CD4-positive, alpha-beta T cell (primary cell): ENCODE data around the gene AGTPBP1. TPM values are rescaled to one million over a fixed set of nuclear protein-coding genes. Genes with fewer than 3 reads are reported as not detected.

Experiments used
- ATAC-seq: fragments of 200-7000 bp; cut with Tn5 transposase; one replicate; pipeline ENCODE4 v1.10.0; 2022; ENCODE audit warnings: mild to moderate bottlenecking; ENCODE audit not compliant: poor library complexity
- CTCF ChIA-PET: fragments of 350-600 bp; sonication (Branson Sonifier 250); formaldehyde crosslinking; loops from one replicate; lab custom pipeline; 2021; ENCODE audit warnings: antibody characterized with exemption, inconsistent platforms; lab: Charles Lee
- POLR2A ChIA-PET: fragments of 350-600 bp; sonication (Branson Sonifier 250); formaldehyde crosslinking; loops from one replicate; lab custom pipeline; 2021; ENCODE audit warnings: antibody characterized with exemption, inconsistent platforms; lab: Charles Lee
- DNase-seq, 14 experiments: peaks; one replicate each; pipeline ENCODE4 v3.0.0-alpha.2; 2013 to 2020; ENCODE audit warnings: mixed read lengths in 2 of 14
- H3K27ac ChIP-seq, 2 donors: one replicate each; pipeline versions ENCODE4 v1.5.1 to v1.7.0; 2013; ENCODE audit warnings: low read length in 2 of 2, low read depth in 1 of 2, mild to moderate bottlenecking in 1 of 2
- H3K27me3 ChIP-seq, 2 experiments: 1 replicate in 1 of 2; 2 replicates in 1 of 2; pipeline versions ENCODE4 v1.6.1 to v1.7.0; 2013; ENCODE audit warnings: low read length in 2 of 2, control low read depth in 1 of 2, mild to moderate bottlenecking in 1 of 2, moderate library complexity in 1 of 2; ENCODE audit not compliant: insufficient read depth in 2 of 2, control insufficient read depth in 1 of 2
- H3K36me3 ChIP-seq: one replicate; pipeline ENCODE4 v1.6.1; 2013; ENCODE audit warnings: low read length, control low read depth; ENCODE audit not compliant: insufficient read depth
- H3K4me1 ChIP-seq: one replicate; pipeline ENCODE4 v1.6.1; 2013; ENCODE audit warnings: low read length, control low read depth; ENCODE audit not compliant: insufficient read depth
- H3K4me3 ChIP-seq: one replicate; pipeline ENCODE4 v1.5.1; 2013; ENCODE audit warnings: mild to moderate bottlenecking, low read length, moderate library complexity
- H3K9me3 ChIP-seq, 2 experiments: 1 replicate in 1 of 2; 2 replicates in 1 of 2; pipeline versions ENCODE4 v1.6.1 to v1.7.0; 2013; ENCODE audit warnings: low read length in 2 of 2, mild to moderate bottlenecking in 2 of 2, control low read depth in 1 of 2, moderate library complexity in 1 of 2; ENCODE audit not compliant: control insufficient read depth in 1 of 2, insufficient read depth in 1 of 2
- H3K27ac Mint-ChIP-seq: one replicate; pipeline ENCODE4 v1.8.0; 2020; ENCODE audit warnings: mixed read lengths
- H3K27me3 Mint-ChIP-seq: one replicate; pipeline ENCODE4 v1.8.0; 2021; ENCODE audit warnings: mixed read lengths
- H3K36me3 Mint-ChIP-seq: one replicate; pipeline ENCODE4 v1.8.0; 2021; ENCODE audit warnings: low read depth, mixed read lengths
- H3K4me1 Mint-ChIP-seq: one replicate; pipeline ENCODE4 v1.8.0; 2021; ENCODE audit warnings: low read depth, mixed read lengths
- H3K4me3 Mint-ChIP-seq: one replicate; pipeline ENCODE4 v1.8.0; 2020; ENCODE audit warnings: mild to moderate bottlenecking, mixed read lengths
- H3K9me3 Mint-ChIP-seq: one replicate; pipeline ENCODE4 v1.8.0; 2020; ENCODE audit warnings: mixed read lengths
- CTCF ChIP-seq: fragments of 200-600 bp; IDR thresholded peaks from one replicate; pipeline ENCODE4 v1.8.0; 2022; ENCODE audit warnings: antibody characterized with exemption, mild to moderate bottlenecking
- intact Hi-C, 2 experiments: fragments of 100-400 bp; cut with DNase I in 1 of 2; cut with micrococcal nuclease in 1 of 2; formaldehyde crosslinking; loops; one replicate each; pipeline versions ENCODE4 v1.15.1 to v1.9.0; 2023 to 2025; cut with DNase I, micrococcal nuclease
- total RNA-seq, 174 experiments: library from RNA in 2 of 174; stranded (reverse) in 2 of 174; gene quantifications; one replicate each; pipeline ENCODE4 v1.2.3 and lab custom pipeline; 2021 to 2026

Gene AGTPBP1
- total RNA-seq, 2 experiments from 2014 or later: 52.0 to 55.2 TPM

- H3K9me3 Mint-ChIP-seq: no peaks in the 10 kb centered on the region
- H3K27me3 Mint-ChIP-seq: peaks cover 59% of the 10 kb centered on the region
- H3K4me3 Mint-ChIP-seq: no peak overlapping the region
- H3K27ac Mint-ChIP-seq: no peak overlapping the region
- Histone ChIP-seq H3K4me3 (no peak overlapping the region), H3K9me3 (peaks cover 0 to 10% of the 10 kb centered on the region in 2 experiments), H3K36me3 (no peaks in the 10 kb centered on the region), H3K4me1 (peaks cover 9% of the 10 kb centered on the region), H3K27ac (no peak overlapping the region), H3K27me3 (peaks cover 10 to 28% of the 10 kb centered on the region in 2 experiments)
- H3K36me3 Mint-ChIP-seq: no peaks in the 10 kb centered on the region
- no peaks in the 10 kb centered on the region for H3K4me1 Mint-ChIP-seq
- ATAC-seq (no peak), DNase-seq (no peak)
- no peak for TF ChIP-seq CTCF
- ChIA-PET POLR2A (no interaction called here), CTCF (no interaction called here)
- intact Hi-C loops: no loop called here
Measured at GRCh38 chr9:85524531-85524930, 217.2 kb downstream of the AGTPBP1 start.

GRCh38 chr9:85523202-85523601, 218.6 kb downstream of the AGTPBP1 start:
- Mint-ChIP-seq H3K27me3 (peaks cover 64% of the 10 kb centered on the region), H3K9me3 (no peaks in the 10 kb centered on the region), H3K4me3 (no peak overlapping the region), H3K27ac (no peak overlapping the region), H3K36me3 (no peaks in the 10 kb centered on the region), H3K4me1 (no peaks in the 10 kb centered on the region)
- no peak overlapping the region for H3K27ac ChIP-seq
- no peaks in the 10 kb centered on the region for H3K36me3 ChIP-seq
- peaks cover 0 to 10% of the 10 kb centered on the region in 2 experiments for H3K9me3 ChIP-seq
- DNase-seq (no peak), ATAC-seq (no peak)
- TF ChIP-seq CTCF: no peak
- intact Hi-C loops: no loop called here
- CTCF ChIA-PET: no interaction called here
- H3K4me1 ChIP-seq: peaks cover 9% of the 10 kb centered on the region
- peaks cover 10 to 28% of the 10 kb centered on the region in 2 experiments for H3K27me3 ChIP-seq
- H3K4me3 ChIP-seq: no peak overlapping the region
- POLR2A ChIA-PET: no interaction called here

- peaks cover 9% of the 10 kb centered on the region for H3K4me1 ChIP-seq
- ATAC-seq (no peak), DNase-seq (peak in 3 of 14 experiments; percentile 1 to 35 (median 21))
- H3K27me3 ChIP-seq: peaks cover 10 to 28% of the 10 kb centered on the region in 2 experiments
- H3K36me3 ChIP-seq: no peaks in the 10 kb centered on the region
- Mint-ChIP-seq H3K36me3 (no peaks in the 10 kb centered on the region), H3K9me3 (no peaks in the 10 kb centered on the region), H3K4me1 (no peaks in the 10 kb centered on the region), H3K27me3 (peaks cover 60% of the 10 kb centered on the region), H3K27ac (no peak overlapping the region), H3K4me3 (peak overlapping the region; percentile 25)
- peak overlapping the region; percentile 28 for H3K4me3 ChIP-seq
- peaks cover 0 to 10% of the 10 kb centered on the region in 2 experiments for H3K9me3 ChIP-seq
- no peak overlapping the region for H3K27ac ChIP-seq
- POLR2A ChIA-PET: no interaction called here
- intact Hi-C loops: no loop called here
- CTCF ChIA-PET: no interaction called here
- no peak for TF ChIP-seq CTCF
Measured at GRCh38 chr9:85522459-85523092, 219.2 kb downstream of the AGTPBP1 start.
